HFFc6 (cell line): ENCODE measurements around the gene VEPH1. TPM values are rescaled to one million over a fixed set of nuclear protein-coding genes. Genes with fewer than 3 reads are reported as not detected.
A peak's percentile ranks its signal among the peaks of the same experiment; 100 is the strongest.
"Not testable (repeated sequence)": the region's sequence is repeated elsewhere in the genome, so short reads cannot be mapped to it uniquely, and the experiment has no call there.

Experiments
- DNase-seq: peaks from one replicate; pipeline ENCODE4 v3.0.0-alpha.2; 2018
- H3K27ac Mint-ChIP-seq: 2 replicates; pipeline ENCODE4 v1.8.0; 2020; ENCODE audit warnings: mild to moderate bottlenecking, mixed read lengths
- H3K27me3 Mint-ChIP-seq: 2 replicates; pipeline ENCODE4 v1.8.0; 2021; ENCODE audit warnings: mild to moderate bottlenecking, moderate library complexity, mixed read lengths; ENCODE audit not compliant: insufficient read depth
- H3K36me3 Mint-ChIP-seq: 2 replicates; pipeline ENCODE4 v1.8.0; 2021; ENCODE audit warnings: low read depth, mixed read lengths
- H3K4me1 Mint-ChIP-seq: 2 replicates; pipeline ENCODE4 v1.8.0; 2020; ENCODE audit warnings: low read depth, mixed read lengths
- H3K4me3 Mint-ChIP-seq: 2 replicates; pipeline ENCODE4 v1.8.0; 2020; ENCODE audit warnings: mild to moderate bottlenecking, moderate library complexity, mixed read lengths
- H3K9me3 Mint-ChIP-seq: 2 replicates; pipeline ENCODE4 v1.8.0; 2020; ENCODE audit warnings: mild to moderate bottlenecking, mixed read lengths
- CTCF ChIP-seq: fragments of 200-600 bp; sonication (generic); IDR thresholded peaks from 2 replicates; pipeline ENCODE4 v1.5.0; 2021; ENCODE audit warnings: antibody characterized with exemption, mild to moderate bottlenecking
- total RNA-seq, 6 experiments: library from RNA; stranded (reverse); fragmentation: NEBNext Ultra II Directional; extraction: Animal tissue kit (Norgen Biotek cat#: 25700); gene quantifications; 2 replicates in 1 of 6; 3 replicates in 5 of 6; pipeline ENCODE4 v1.2.3, GENCODE V29; 2021

VEPH1 gene
- total RNA-seq, 6 experiments from 2014 or later = 33.3 to 72.7 (median 63.8) TPM

GRCh38 chr3:157327018-157327417, 176.2 kb downstream of the VEPH1 start:
- Mint-ChIP-seq H3K36me3 (peaks cover 22% of the 10 kb centered on the region), H3K27me3 (no peaks in the 10 kb centered on the region), H3K27ac (no peak overlapping the region), H3K4me1 (peaks cover 24% of the 10 kb centered on the region), H3K4me3 (no peak overlapping the region), H3K9me3 (no peaks in the 10 kb centered on the region)
- peak; percentile 21 for DNase-seq
- no peak for TF ChIP-seq CTCF

- not testable (repeated sequence) for H3K27me3 Mint-ChIP-seq, H3K4me3 Mint-ChIP-seq, H3K9me3 Mint-ChIP-seq, H3K27ac Mint-ChIP-seq, DNase-seq
- Mint-ChIP-seq H3K4me1 (peaks cover 17% of the 10 kb centered on the region), H3K36me3 (peaks cover 22% of the 10 kb centered on the region)
Observed at GRCh38 chr3:157324869-157325268, 178.3 kb downstream of the VEPH1 start.

GRCh38 chr3:157323360-157323759, 179.9 kb downstream of the VEPH1 start:
- DNase-seq = no peak
- Mint-ChIP-seq H3K36me3 (peaks cover 29% of the 10 kb centered on the region), H3K4me1 (peaks cover 12% of the 10 kb centered on the region; the same call in 1 of the 2 replicates), H3K27me3 (no peaks in the 10 kb centered on the region; the same call in 1 of the 2 replicates), H3K4me3 (no peak overlapping the region), H3K27ac (no peak overlapping the region), H3K9me3 (no peaks in the 10 kb centered on the region)
- no peak for TF ChIP-seq CTCF

GRCh38 chr3:157319672-157320071, 183.5 kb downstream of the VEPH1 start:
- peaks cover 15% of the 10 kb centered on the region for H3K36me3 Mint-ChIP-seq
- no peaks in the 10 kb centered on the region for H3K9me3 Mint-ChIP-seq
- peaks cover 18% of the 10 kb centered on the region for H3K4me1 Mint-ChIP-seq
- H3K27ac Mint-ChIP-seq = no peak overlapping the region
- TF ChIP-seq CTCF = no peak
- DNase-seq = no peak
- H3K4me3 Mint-ChIP-seq = no peak overlapping the region
- H3K27me3 Mint-ChIP-seq = no peaks in the 10 kb centered on the region; the same call in 1 of the 2 replicates

- no peak overlapping the region for H3K27ac Mint-ChIP-seq
- no peak for TF ChIP-seq CTCF
- no peaks in the 10 kb centered on the region for H3K9me3 Mint-ChIP-seq
- no peaks in the 10 kb centered on the region; the same call in 1 of the 2 replicates for H3K27me3 Mint-ChIP-seq
- H3K36me3 Mint-ChIP-seq = peaks cover 15% of the 10 kb centered on the region
- no peak for DNase-seq
- peaks cover 18% of the 10 kb centered on the region for H3K4me1 Mint-ChIP-seq
- no peak overlapping the region for H3K4me3 Mint-ChIP-seq
Observed at GRCh38 chr3:157318639-157319288, 184.5 kb downstream of the VEPH1 start.

- Mint-ChIP-seq H3K27me3 (no peaks in the 10 kb centered on the region; the same call in 1 of the 2 replicates), H3K4me1 (peaks cover 18% of the 10 kb centered on the region), H3K9me3 (no peaks in the 10 kb centered on the region), H3K36me3 (peaks cover 22% of the 10 kb centered on the region), H3K27ac (no peak overlapping the region), H3K4me3 (no peak overlapping the region)
- DNase-seq = no peak
- no peak for TF ChIP-seq CTCF
Observed at GRCh38 chr3:157317895-157318294, 185.3 kb downstream of the VEPH1 start.
